Activated CD4-positive, alpha-beta T cell treated with anti-CD3 and anti-CD28 coated beads, Interleukin-2, amount 50 U/mL, for 48 hours (primary cell): ENCODE data around the gene MAGEA8.
"Not testable (repeated sequence)": the region's sequence is repeated elsewhere in the genome, so short reads cannot be mapped to it uniquely, and the experiment has no call there.

ENCODE experiments used
- DNase-seq, 2 experiments: peaks; one replicate each; pipeline ENCODE4 v3.0.0-alpha.2; 2020

The MAGEA8 gene

GRCh38 chrX:149908727-149909126 is 27.7 kb downstream of the MAGEA8 start:
- no peak for DNase-seq

DNA sequence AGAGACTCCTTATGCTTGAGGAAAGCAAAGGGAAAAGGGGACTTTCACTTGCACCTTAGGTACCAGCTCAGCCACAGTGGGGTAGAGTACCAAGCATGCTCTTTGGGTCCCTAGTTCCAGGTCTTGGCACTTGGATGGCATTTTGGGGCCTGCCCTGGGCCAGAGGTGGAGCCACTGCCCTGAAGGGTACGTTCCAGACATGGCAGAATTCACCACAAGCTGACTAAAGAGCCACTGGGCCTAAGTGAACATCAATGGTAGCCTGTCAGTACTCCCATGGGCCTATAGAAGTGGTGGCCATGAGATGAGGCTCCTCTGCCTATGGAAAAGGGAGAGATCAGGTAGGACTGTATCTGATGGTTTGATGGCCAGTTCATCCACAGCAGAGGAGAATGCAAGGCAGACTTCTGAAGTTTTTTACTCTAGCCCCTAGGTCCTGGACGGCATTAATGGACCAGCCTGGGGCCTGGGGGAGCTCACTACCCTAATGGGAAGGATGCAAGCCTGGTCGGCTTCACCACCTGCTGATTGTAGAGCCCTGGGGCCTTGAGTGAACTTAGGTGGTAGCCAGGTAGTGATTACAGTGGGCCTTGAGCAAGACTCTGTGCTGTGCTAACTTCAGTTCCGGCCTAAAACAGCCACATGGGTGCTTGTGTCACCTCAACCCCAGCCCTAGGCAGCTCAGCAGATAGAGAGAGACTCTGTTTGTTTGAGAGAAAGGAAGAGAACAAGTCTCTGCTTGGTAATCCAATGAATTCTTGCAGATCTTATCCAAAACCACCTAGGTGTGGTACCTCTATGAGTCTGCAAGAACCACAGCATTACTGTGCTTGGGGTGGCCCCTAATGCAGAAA is 28.6 kb downstream of the MAGEA8 start:
- DNase-seq, result no peak

- no peak for DNase-seq
These were observed 29.3 kb downstream of the MAGEA8 start for GRCh38 chrX:149910178-149910695.

DNA sequence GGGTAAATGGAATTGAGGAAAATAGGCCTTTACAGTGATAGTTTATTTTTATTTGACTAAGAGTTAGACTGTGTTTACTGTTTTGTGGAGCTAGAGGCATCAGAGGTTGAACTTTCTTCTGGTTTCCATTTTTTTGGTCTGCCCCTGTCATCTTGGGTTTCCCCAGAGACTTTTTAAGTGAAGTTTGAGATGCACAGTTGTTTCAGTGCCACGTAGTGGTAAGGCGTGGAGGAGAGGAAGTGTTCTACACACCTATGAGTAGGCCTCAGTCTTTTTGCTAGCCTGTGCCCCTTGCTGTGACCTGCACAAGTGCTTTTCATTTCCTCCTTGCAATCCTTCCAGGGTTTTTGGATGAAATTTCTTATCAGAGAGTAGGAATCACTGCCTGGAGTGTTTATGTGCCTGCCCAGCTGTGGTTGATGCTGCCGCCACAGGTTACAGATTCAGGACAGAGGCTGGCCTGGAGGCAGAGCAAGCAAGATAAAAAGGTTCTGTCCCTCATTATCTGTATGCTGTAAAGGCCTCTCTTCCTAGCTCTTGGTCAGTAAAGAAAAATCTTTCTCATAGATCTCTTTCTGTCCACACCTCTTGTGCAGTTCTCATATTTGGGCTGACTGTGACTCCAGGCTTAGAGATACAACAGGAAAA is 35.9 kb downstream of the MAGEA8 start:
- no peak for DNase-seq

DNA sequence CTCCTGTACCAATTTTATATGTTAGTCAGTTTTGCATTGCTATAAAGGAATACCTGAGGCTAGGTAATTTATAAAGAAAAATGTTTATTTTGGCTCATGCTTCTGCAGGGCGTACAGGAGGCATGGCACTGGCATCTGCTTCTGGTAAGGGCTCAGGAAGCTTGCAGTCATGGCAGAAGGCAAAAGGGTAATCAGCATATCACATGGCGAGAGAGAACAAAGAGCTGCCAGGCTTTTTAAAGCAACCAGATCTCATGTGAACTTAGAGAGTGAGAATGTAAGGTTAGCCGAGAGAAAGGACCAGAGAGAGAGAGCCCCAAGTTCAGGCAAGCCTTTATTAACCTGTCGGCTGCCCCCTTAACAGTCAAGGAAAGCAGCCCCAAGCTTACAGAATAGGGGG is 42.9 kb downstream of the MAGEA8 start:
- not testable (repeated sequence) for DNase-seq

DNA sequence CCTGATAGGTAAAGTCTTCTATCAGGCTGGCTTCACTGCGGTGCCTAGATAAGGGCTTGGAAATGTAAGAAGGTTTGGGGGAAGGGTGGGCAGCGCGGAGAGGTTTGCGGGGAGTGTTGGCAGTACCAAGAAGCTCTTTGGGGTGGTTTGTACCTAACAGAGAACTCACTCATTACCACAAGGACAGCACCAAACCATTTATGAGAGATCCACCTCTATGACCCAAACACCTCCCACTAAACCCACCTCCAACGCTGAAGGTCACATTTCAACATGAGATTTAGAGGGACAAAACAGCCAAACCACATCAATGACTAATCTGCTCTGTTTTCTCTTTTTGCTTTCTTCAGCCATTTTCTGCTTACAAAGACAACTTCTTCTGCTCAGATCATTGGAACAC is 43.5 kb downstream of the MAGEA8 start:
- not testable (repeated sequence) for DNase-seq

DNA sequence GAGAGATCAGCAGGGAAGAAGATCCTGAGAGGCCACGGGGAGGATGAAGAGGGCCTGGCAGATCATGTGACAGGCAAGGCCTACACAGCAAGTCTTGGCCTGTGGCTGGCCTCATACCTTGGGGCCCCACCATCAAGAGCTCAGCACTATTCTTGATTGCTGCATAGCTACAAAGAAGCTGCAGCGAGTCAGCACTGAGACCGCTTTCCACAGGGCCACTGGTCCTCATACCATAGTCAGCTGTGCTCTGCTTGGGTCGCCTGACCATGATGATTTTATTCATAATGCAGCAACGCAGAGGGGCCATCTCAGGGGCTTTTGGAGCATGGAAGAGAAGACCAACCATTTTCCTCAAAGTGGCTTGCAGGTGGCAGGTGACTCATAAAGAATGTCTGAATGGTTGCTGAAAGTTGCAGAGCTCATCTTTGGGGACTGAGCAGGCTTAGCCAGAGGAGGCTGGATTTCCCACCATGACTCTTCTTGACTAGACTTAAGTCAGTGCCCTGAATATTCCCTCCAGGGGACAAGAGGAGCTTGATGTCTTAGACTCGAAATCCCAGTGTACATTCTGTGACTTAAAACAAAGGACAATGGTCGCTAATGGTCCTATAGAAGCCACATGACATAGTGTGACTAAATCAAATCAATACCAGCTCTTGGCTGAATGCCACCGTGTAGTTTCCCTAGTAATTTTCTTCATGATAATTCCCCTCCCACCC is 46.4 kb downstream of the MAGEA8 start:
- DNase-seq, result not testable (repeated sequence)

DNA sequence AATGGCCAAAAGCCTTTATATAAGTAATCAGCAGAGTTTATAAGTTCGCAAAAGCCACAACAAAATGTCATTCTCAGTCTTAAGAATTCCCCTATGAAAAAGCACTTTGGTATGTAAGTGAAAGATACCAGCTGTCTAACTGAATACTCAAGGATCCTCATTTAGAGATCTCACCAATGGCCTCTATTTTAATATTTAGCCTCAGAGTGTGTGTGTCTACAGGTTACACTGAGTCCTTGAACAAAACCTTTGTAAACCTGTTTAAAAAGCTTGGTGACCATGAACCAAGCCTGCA is 46.9 kb downstream of the MAGEA8 start:
- not testable (repeated sequence) for DNase-seq

GRCh38 chrX:149928635-149929034 is 47.7 kb downstream of the MAGEA8 start:
- DNase-seq, result not testable (repeated sequence)

DNA sequence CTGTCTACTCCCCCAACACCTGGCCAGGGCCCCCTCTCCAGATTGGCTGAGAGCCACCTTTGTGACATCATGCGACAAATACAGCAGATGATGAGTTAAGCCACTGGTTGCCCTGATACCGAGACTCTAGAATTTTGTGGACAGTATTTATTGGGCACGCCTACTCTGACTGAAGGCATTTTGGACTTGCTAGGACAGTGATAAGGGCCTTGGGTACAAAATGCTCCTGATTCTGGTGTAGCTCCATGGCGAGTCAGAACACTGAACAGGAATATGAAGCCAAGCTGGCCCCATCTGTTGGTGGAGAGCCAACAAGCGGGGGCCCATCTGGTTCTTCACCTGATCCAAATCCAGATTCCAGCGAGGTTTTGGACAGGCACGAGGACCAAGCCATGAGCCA is 48.4 kb downstream of the MAGEA8 start, which contains the start of gene HSFX4:
TSS of gene HSFX4 (plus strand) at position 174 of the 400 bp plus-strand sequence. CDS start at position 246, 72 bp downstream.
- DNase-seq, result not testable (repeated sequence)

DNA sequence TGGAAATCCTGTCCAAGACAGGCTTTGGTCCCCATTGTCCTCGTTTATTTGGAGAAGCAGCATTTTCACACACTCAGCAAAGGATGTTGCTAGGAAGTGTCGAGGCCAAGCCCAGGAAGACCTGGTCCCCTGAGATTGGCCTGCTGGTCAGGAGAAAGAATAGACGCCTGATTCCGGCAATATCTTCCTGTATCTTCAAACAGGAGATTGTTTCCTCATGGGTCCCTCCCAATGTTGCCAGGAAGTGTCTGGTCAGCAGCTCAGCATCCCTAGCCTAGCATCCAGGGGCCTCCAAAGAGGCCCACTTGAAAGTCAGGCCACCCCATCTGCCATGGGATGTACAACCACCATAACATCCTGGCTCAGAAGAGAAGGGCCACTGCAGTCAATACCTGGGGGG is 50.4 kb downstream of the MAGEA8 start:
- not testable (repeated sequence) for DNase-seq

DNA sequence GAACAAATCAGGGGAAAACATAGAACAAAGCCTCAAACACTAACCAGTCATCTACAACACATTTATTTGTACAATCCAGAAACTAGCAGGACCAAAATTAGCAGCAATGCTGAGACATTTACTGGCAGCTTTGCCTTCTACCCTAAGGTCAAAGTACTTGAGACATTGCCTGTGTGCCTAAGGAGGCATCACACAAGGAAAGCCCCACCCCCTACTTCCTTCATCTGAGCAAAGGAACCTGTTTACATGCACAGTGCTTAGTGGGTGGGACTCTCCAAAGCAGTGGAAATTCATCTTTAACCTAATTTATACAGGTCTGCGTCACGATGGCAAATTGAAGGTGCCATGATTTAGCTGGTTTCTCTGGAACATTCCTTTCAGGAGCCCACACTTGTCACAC is 51.2 kb downstream of the MAGEA8 start:
- DNase-seq, result not testable (repeated sequence)

- DNase-seq, result not testable (repeated sequence)
These were observed 52.0 kb downstream of the MAGEA8 start for GRCh38 chrX:149932970-149933369.

- DNase-seq, result not testable (repeated sequence)
These were observed 52.6 kb downstream of the MAGEA8 start for GRCh38 chrX:149933547-149933946.
